Panc1 (cell line): Measurements from ENCODE around the gene DNAH3. TPM values are rescaled to one million over a fixed set of nuclear protein-coding genes. Genes with fewer than 3 reads are reported as not detected.

ENCODE experiments used
- ATAC-seq: fragments of 200-7000 bp; cut with Tn5 transposase; 2 replicates; pipeline ENCODE4 v1.9.1; 2020; ENCODE audit warnings: mild to moderate bottlenecking, moderate library complexity
- BruUV-seq: library from RNA; stranded (reverse); fragments of 400-500 nt; replicated peaks from 2 replicates; lab custom pipeline; 2021; lab: Mats Ljungman, UMichigan
- CTCF ChIA-PET: fragments of 300-600 bp; sonication (Branson Sonifier 250); formaldehyde crosslinking; loops from one replicate; lab custom pipeline; 2022; ENCODE audit warnings: antibody characterized with exemption; lab: Charles Lee
- POLR2A ChIA-PET: fragments of 300-600 bp; sonication (Branson Sonifier 250); formaldehyde crosslinking; loops from one replicate; lab custom pipeline; 2022; ENCODE audit warnings: antibody characterized with exemption; lab: Charles Lee
- DNase-seq: peaks from one replicate; pipeline ENCODE4 v3.0.0-alpha.2; 2010; ENCODE audit warnings: low read depth, low spot score
- H3K27ac ChIP-seq: 2 replicates; pipeline ENCODE4 v1.5.1; 2011; ENCODE audit warnings: mild to moderate bottlenecking, low read length, inconsistent platforms
- H3K27me3 ChIP-seq: fragments of 200-500 bp; sonication (Bioruptor generic); 2 replicates; pipeline ENCODE4 v1.6.0; 2014; ENCODE audit warnings: low read length, inconsistent platforms; ENCODE audit not compliant: control insufficient read depth, insufficient read depth
- H3K36me3 ChIP-seq: fragments of 200-500 bp; sonication (Bioruptor generic); 2 replicates; pipeline ENCODE4 v1.5.1; 2014; ENCODE audit warnings: inconsistent platforms, mild to moderate bottlenecking, low read length, moderate library complexity; ENCODE audit not compliant: control insufficient read depth, insufficient read depth
- H3K4me1 ChIP-seq: 2 replicates; pipeline ENCODE4 v1.5.1; 2011; ENCODE audit warnings: inconsistent platforms, mild to moderate bottlenecking, low read length, moderate library complexity; ENCODE audit not compliant: control insufficient read depth, insufficient read depth
- H3K4me3 ChIP-seq, 2 experiments: 2 replicates each; pipeline ENCODE4 v1.5.1; 2011 to 2012; ENCODE audit warnings: low read depth in 2 of 2, low read length in 2 of 2, mild to moderate bottlenecking in 2 of 2, inconsistent platforms in 1 of 2, moderate library complexity in 1 of 2
- H3K9me3 ChIP-seq: fragments of 200-500 bp; sonication (Bioruptor generic); 2 replicates; pipeline ENCODE4 v1.5.1; 2014; ENCODE audit warnings: low read depth, mild to moderate bottlenecking, inconsistent platforms, low read length, moderate library complexity; ENCODE audit not compliant: control insufficient read depth, insufficient read depth
- POLR2AphosphoS5 ChIP-seq: IDR thresholded peaks from 2 replicates; pipeline ENCODE4 v1.6.1; 2012; ENCODE audit warnings: mild to moderate bottlenecking, low read depth, low read length, moderate library complexity
- REST ChIP-seq, 2 experiments: IDR thresholded peaks; 2 replicates each; pipeline ENCODE4 v1.6.1; 2011 to 2012; ENCODE audit warnings: low read depth in 2 of 2, control low read depth in 1 of 2, low read length in 1 of 2, mild to moderate bottlenecking in 1 of 2, moderate library complexity in 1 of 2; ENCODE audit not compliant: insufficient read depth in 1 of 2
- SIN3A ChIP-seq: IDR thresholded peaks from 2 replicates; pipeline ENCODE4 v1.6.1; 2012; ENCODE audit warnings: low read depth, mild to moderate bottlenecking, low read length, moderate library complexity, borderline replicate concordance; ENCODE audit not compliant: insufficient read depth
- TCF7L2 ChIP-seq: IDR thresholded peaks from 2 replicates; pipeline ENCODE4 v1.6.1; 2011; ENCODE audit warnings: mild to moderate bottlenecking, low read depth, low read length, inconsistent platforms
- in situ Hi-C: cut with HindIII; loops from 2 replicates; pipeline ENCODE4 v1.10.0; 2016; ENCODE audit warnings: low sequenced_read_pairs, low pct_unique_long_range_greater_than_20kb
- intact Hi-C: fragments of 100-400 bp; cut with micrococcal nuclease; formaldehyde crosslinking; loops from one replicate; pipeline ENCODE4 v1.10.0; 2022; ENCODE audit not compliant: unreplicated experiment
- total RNA-seq: library from RNA; stranded (reverse); gene quantifications from one replicate; pipeline ENCODE4 v1.2.1, GENCODE V29; 2021; ENCODE audit not compliant: unreplicated experiment
- TF ChIP-seq, protein P1 (sequence below): fragments of 450-650 bp; IDR thresholded peaks from 2 replicates; pipeline ENCODE4 v1.5.1; 2017; ENCODE audit warnings: mild to moderate bottlenecking

DNAH3 gene
- total RNA-seq, 1 experiment from 2014 or later, result 0.62 TPM

GRCh38 chr16:20903899-20904506, 246.6 kb downstream of the DNAH3 start:
- no TSS peak for BruUV-seq
- TF ChIP-seq POLR2AphosphoS5, result no peak
- TF ChIP-seq TCF7L2, result no peak
- no peak for TF ChIP-seq SIN3A
- TF ChIP-seq REST (IDR thresholded peaks at IDR 0.05; ENCODE audit: insufficient read depth in 1 of 2, low read depth in 2 of 2, low read length in 1 of 2), result no peak
- TF ChIP-seq, protein P1, sequence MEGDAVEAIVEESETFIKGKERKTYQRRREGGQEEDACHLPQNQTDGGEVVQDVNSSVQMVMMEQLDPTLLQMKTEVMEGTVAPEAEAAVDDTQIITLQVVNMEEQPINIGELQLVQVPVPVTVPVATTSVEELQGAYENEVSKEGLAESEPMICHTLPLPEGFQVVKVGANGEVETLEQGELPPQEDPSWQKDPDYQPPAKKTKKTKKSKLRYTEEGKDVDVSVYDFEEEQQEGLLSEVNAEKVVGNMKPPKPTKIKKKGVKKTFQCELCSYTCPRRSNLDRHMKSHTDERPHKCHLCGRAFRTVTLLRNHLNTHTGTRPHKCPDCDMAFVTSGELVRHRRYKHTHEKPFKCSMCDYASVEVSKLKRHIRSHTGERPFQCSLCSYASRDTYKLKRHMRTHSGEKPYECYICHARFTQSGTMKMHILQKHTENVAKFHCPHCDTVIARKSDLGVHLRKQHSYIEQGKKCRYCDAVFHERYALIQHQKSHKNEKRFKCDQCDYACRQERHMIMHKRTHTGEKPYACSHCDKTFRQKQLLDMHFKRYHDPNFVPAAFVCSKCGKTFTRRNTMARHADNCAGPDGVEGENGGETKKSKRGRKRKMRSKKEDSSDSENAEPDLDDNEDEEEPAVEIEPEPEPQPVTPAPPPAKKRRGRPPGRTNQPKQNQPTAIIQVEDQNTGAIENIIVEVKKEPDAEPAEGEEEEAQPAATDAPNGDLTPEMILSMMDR, result no peak
- Histone ChIP-seq H3K4me3 (no peak overlapping the region), H3K36me3 (no peaks in the 10 kb centered on the region; the same call in 1 of the 2 replicates), H3K27ac (peak overlapping the region; percentile 98), H3K9me3 (no peaks in the 10 kb centered on the region), H3K4me1 (peaks cover 65% of the 10 kb centered on the region), H3K27me3 (no peaks in the 10 kb centered on the region)
- DNase-seq, result no peak
- CTCF ChIA-PET, result interaction anchor here (0.9 kb wide), 1 partner anchor 125 kb away, joined by 3 read pairs; no protein-coding TSS in a partner anchor
- intact Hi-C loops (no loop called here), in situ Hi-C loops (no loop called here)
- no peak for ATAC-seq
- POLR2A ChIA-PET, result interaction anchor here (0.5 to 0.6 kb wide), 2 partner anchors 39 to 327 kb away, joined by 3 read pairs; no protein-coding TSS in a partner anchor

DNA sequence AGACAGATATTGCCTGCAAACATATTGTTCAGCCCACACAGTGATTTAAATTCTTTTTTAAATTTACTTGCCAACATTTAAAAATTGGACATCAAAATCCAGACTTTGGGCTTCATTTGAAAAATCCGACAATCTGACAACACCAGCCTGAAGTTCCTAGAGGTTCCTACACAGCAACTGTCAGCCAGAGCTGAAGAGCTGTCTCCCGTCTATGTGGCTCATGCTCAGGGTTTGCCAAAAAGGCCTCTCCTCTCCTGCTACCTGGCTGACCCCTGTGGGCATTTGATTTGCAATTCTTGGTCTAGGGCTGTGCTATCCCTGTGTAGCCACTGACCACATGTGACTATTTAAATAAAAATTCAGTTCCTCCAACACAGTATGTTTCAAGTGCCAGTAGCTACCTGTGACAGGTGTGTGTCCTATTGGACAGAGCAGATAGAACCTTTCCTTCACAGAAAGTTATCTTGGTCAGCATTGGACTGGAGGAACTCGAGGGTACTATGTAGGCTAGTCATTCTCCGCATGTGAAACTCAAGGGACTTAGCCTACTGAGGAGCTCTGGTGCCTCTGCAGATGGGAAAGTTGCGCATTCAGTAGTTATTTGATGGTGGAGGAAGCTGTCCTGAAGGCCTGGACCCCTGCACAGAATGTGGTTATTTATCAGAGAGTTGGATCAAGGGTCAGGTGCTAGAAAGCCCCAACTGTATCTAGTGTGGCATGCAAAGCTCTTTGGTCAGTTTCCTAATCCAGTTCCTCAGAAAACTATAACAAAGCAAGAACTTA, 247.3 kb downstream of the DNAH3 start:
- H3K27ac ChIP-seq, result peak overlapping the region; percentile 98
- no peaks in the 10 kb centered on the region for H3K9me3 ChIP-seq
- POLR2A ChIA-PET, result interaction anchor here (0.5 to 0.6 kb wide), 3 partner anchors 39 to 328 kb away, joined by 3 read pairs; no protein-coding TSS in a partner anchor
- intact Hi-C loops (no loop called here), in situ Hi-C loops (no loop called here)
- BruUV-seq, result no TSS peak
- H3K4me3 ChIP-seq, result no peak overlapping the region
- CTCF ChIA-PET, result interaction anchor here (0.9 kb wide), 1 partner anchor 125 kb away, joined by 3 read pairs; no protein-coding TSS in a partner anchor
- 0 out of 2 replicates have a peak, but pooled peaks have one; percentile 31 for TF ChIP-seq POLR2AphosphoS5
- no peak for TF ChIP-seq TCF7L2
- no peak for TF ChIP-seq SIN3A
- no peaks in the 10 kb centered on the region; the same call in 1 of the 2 replicates for H3K36me3 ChIP-seq
- no peaks in the 10 kb centered on the region for H3K27me3 ChIP-seq
- DNase-seq (no peak), ATAC-seq (no peak)
- peaks cover 68% of the 10 kb centered on the region for H3K4me1 ChIP-seq
